K562 (cell line): ENCODE data around the gene ATF4. TPM values are rescaled to one million over a fixed set of nuclear protein-coding genes. Genes with fewer than 3 reads are reported as not detected.
A peak's percentile ranks its signal among the peaks of the same experiment; 100 is the strongest.

ENCODE experiments used
- ETV1 ChIP-seq: fragments of 450-650 bp; conservative IDR thresholded peaks from 2 replicates; pipeline ENCODE4 v1.6.1; 2016; ENCODE audit warnings: missing genetic modification characterization, control low read depth, low read depth, missing compliant biosample characterization
- NR2F6 ChIP-seq: fragments of 450-650 bp; formaldehyde crosslinking; IDR thresholded peaks from 2 replicates; pipeline ENCODE4 v1.4.0; 2020; ENCODE audit warnings: mild to moderate bottlenecking
- polyA plus RNA-seq, 8 experiments: library from polyadenylated mRNA; depleted of rRNA in 4 of 8; stranded (reverse) in 5 of 8; unstranded in 3 of 8; fragments of >200 nt; fragmentation: Nextera tagmentation in 2 of 8; fragmentation: Illumina TruSeq in 1 of 8; extraction: Ambion mirVana in 2 of 8; extraction: Trizol in 1 of 8; gene quantifications; 2 replicates each; pipeline versions ENCODE4 v1.2.1 to v1.2.3, GENCODE V29; 2011 to 2014; ENCODE audit warnings: inconsistent platforms in 1 of 8, missing spikeins in 1 of 8
- total RNA-seq, 7 experiments: library from RNA; depleted of rRNA in 6 of 7; stranded (reverse); fragments of >200 nt in 6 of 7; fragmentation: Illumina TruSeq in 2 of 7; extraction: Trizol in 2 of 7; gene quantifications; 2 replicates each; pipeline versions ENCODE4 v1.2.1 to v1.2.3, GENCODE V29; 2011 to 2021; ENCODE audit warnings: low replicate concordance in 1 of 7
- TF ChIP-seq, protein P1 (sequence below): sonication (generic); formaldehyde crosslinking; IDR thresholded peaks from 2 replicates; pipeline ENCODE4 v1.8.0; 2023; ENCODE audit warnings: mild to moderate bottlenecking, missing genetic modification reagents
- TF ChIP-seq, protein P2 (sequence below): fragments of 200-800 bp; sonication (Bioruptor generic); IDR thresholded peaks from 2 replicates; pipeline ENCODE4 v1.6.1; 2017; ENCODE audit warnings: missing genetic modification characterization, missing compliant biosample characterization

ATF4 gene
- total and polyA plus RNA-seq, 9 of the 15 experiments (the other 6 are each of a cell fraction or from before 2014, with no cell fraction given) = 93.1 to 723 (median 355) TPM

DNA sequence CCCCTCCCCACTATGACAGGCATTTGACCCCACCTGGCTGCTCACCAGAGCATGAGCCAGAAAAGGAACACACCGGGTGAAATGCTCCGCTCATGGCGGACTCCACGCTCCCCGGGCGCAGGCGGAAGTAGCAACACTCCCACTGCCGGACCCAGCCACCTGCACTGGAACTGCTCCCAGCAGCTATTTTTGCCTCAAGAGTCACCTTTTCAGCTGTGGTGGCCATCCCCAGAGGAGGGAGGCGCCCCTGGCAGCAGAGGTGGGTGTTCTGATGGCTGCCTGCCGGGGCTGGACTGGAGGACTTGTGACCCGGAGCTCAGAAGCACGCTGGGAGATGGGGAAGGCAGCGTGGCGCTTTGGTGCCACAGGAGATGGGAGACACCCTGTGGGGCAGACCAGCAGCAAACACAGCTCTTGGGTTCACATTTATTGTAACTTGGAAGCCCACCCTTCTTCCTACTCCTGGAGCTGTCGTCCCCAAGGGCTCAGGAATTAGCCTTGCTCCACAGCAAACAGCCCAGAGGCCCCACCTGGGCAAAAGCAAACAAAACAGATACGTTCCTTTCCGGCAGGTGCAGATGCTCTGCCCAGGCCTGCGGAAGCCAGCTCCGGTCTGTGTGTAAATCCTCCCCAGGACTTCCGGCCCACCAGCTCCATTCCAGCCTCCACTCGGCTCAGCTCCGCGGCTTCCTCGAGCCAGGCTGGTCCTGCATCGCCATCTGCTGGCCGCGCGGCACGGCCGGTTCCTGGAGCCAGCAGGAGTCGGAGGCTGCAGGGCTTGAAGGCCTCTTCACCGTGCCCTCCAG, 8.5 kb downstream of the ATF4 start (continued):
- TF ChIP-seq, protein P1, sequence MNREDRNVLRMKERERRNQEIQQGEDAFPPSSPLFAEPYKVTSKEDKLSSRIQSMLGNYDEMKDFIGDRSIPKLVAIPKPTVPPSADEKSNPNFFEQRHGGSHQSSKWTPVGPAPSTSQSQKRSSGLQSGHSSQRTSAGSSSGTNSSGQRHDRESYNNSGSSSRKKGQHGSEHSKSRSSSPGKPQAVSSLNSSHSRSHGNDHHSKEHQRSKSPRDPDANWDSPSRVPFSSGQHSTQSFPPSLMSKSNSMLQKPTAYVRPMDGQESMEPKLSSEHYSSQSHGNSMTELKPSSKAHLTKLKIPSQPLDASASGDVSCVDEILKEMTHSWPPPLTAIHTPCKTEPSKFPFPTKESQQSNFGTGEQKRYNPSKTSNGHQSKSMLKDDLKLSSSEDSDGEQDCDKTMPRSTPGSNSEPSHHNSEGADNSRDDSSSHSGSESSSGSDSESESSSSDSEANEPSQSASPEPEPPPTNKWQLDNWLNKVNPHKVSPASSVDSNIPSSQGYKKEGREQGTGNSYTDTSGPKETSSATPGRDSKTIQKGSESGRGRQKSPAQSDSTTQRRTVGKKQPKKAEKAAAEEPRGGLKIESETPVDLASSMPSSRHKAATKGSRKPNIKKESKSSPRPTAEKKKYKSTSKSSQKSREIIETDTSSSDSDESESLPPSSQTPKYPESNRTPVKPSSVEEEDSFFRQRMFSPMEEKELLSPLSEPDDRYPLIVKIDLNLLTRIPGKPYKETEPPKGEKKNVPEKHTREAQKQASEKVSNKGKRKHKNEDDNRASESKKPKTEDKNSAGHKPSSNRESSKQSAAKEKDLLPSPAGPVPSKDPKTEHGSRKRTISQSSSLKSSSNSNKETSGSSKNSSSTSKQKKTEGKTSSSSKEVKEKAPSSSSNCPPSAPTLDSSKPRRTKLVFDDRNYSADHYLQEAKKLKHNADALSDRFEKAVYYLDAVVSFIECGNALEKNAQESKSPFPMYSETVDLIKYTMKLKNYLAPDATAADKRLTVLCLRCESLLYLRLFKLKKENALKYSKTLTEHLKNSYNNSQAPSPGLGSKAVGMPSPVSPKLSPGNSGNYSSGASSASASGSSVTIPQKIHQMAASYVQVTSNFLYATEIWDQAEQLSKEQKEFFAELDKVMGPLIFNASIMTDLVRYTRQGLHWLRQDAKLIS (CRISPR knock-in tag) = no peak; the same call in 1 of the 2 replicates
- TF ChIP-seq NR2F6 = no peak
- peak; percentile 69 for TF ChIP-seq ETV1 (tag)
- TF ChIP-seq, protein P2, sequence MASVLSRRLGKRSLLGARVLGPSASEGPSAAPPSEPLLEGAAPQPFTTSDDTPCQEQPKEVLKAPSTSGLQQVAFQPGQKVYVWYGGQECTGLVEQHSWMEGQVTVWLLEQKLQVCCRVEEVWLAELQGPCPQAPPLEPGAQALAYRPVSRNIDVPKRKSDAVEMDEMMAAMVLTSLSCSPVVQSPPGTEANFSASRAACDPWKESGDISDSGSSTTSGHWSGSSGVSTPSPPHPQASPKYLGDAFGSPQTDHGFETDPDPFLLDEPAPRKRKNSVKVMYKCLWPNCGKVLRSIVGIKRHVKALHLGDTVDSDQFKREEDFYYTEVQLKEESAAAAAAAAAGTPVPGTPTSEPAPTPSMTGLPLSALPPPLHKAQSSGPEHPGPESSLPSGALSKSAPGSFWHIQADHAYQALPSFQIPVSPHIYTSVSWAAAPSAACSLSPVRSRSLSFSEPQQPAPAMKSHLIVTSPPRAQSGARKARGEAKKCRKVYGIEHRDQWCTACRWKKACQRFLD (CRISPR knock-in tag) = no peak
